Fibroblast of lung (primary cell): ENCODE data around the gene EVI5. TPM values are rescaled to one million over a fixed set of nuclear protein-coding genes. Genes with fewer than 3 reads are reported as not detected.
A peak's percentile ranks its signal among the peaks of the same experiment; 100 is the strongest.

Experiments used
- DNase-seq, 2 donors: peaks; one replicate each; pipeline versions ENCODE4 v3.0.0 to v3.0.0-alpha.2; 2010; ENCODE audit warnings: low read depth in 2 of 2
- H2AFZ ChIP-seq: 2 replicates; pipeline ENCODE4 v1.5.1; 2012; ENCODE audit warnings: low read length, control low read depth, inconsistent platforms
- H3K27ac ChIP-seq: 2 replicates; pipeline ENCODE4 v1.5.1; 2011; ENCODE audit warnings: low read length, control low read depth; ENCODE audit not compliant: insufficient read depth
- H3K27me3 ChIP-seq: 2 replicates; pipeline ENCODE4 v1.5.1; 2011; ENCODE audit warnings: mild to moderate bottlenecking, low read length; ENCODE audit not compliant: control insufficient read depth, insufficient read depth
- H3K36me3 ChIP-seq: 2 replicates; pipeline ENCODE4 v1.5.1; 2011; ENCODE audit warnings: low read length; ENCODE audit not compliant: control insufficient read depth, insufficient read depth
- H3K4me1 ChIP-seq: 2 replicates; pipeline ENCODE4 v1.5.1; 2011; ENCODE audit warnings: low read length; ENCODE audit not compliant: control insufficient read depth, insufficient read depth; ENCODE audit errors: extremely low read depth
- H3K4me2 ChIP-seq: 2 replicates; pipeline ENCODE4 v1.5.1; 2011; ENCODE audit warnings: low read length, control low read depth; ENCODE audit not compliant: insufficient read depth; ENCODE audit errors: extremely low read depth
- H3K4me3 ChIP-seq, 4 experiments: fragments of 200-600 bp in 1 of 4; sonication (generic) in 1 of 4; replicated peaks in 1 of 4; 2 replicates each; pipeline ENCODE4 v1.5.1; 2011 to 2016; ENCODE audit warnings: low read length in 4 of 4, low read depth in 3 of 4, mild to moderate bottlenecking in 3 of 4, control low read depth in 2 of 4, inconsistent platforms in 1 of 4, mixed read lengths in 1 of 4; ENCODE audit not compliant: insufficient read depth in 1 of 4; ENCODE audit errors: control extremely low read depth in 1 of 4
- H3K79me2 ChIP-seq: 2 replicates; pipeline ENCODE4 v1.5.1; 2012; ENCODE audit warnings: mild to moderate bottlenecking, low read length, inconsistent platforms; ENCODE audit not compliant: control insufficient read depth, insufficient read depth
- H3K9ac ChIP-seq: 2 replicates; pipeline ENCODE4 v1.5.1; 2011; ENCODE audit warnings: mild to moderate bottlenecking, low read length, control low read depth; ENCODE audit not compliant: insufficient read depth
- H3K9me3 ChIP-seq: 2 replicates; pipeline ENCODE4 v1.5.1; 2012; ENCODE audit warnings: low read depth, low read length; ENCODE audit not compliant: control insufficient read depth, insufficient read depth
- H4K20me1 ChIP-seq: 2 replicates; pipeline ENCODE4 v1.5.1; 2011; ENCODE audit warnings: low read length; ENCODE audit not compliant: control insufficient read depth, insufficient read depth; ENCODE audit errors: extremely low read depth
- EZH2 ChIP-seq: IDR thresholded peaks from 2 replicates; pipeline ENCODE4 v1.5.1; 2012; ENCODE audit warnings: low read length, control low read depth, mild to moderate bottlenecking; ENCODE audit errors: missing control alignments
- polyA plus RNA-seq, 2 donors: library from polyadenylated mRNA; depleted of rRNA in 1 of 2; stranded (reverse) in 1 of 2; unstranded in 1 of 2; fragments of >200 nt; gene quantifications; 2 replicates each; pipeline ENCODE4 v1.2.1, GENCODE V29; 2011 to 2012; ENCODE audit warnings: missing spikeins in 1 of 2
- total RNA-seq: library from RNA; depleted of rRNA; stranded (reverse); fragments of >200 nt; gene quantifications from 2 replicates; pipeline ENCODE4 v1.2.1, GENCODE V29; 2014
- TF ChIP-seq, protein P1 (sequence below), 2 donors: IDR thresholded peaks in 1 of 2; conservative IDR thresholded peaks in 1 of 2; 1 replicate in 1 of 2; 2 replicates in 1 of 2; pipeline ENCODE4 v1.5.1; 2011 to 2012; ENCODE audit warnings: low read length in 2 of 2, control low read depth in 1 of 2, inconsistent platforms in 1 of 2, low read depth in 1 of 2, mild to moderate bottlenecking in 1 of 2

EVI5 gene
- total and polyA plus RNA-seq, 2 donors (not counting 1 experiment from before 2014, with no cell fraction given), result 32.5 to 48.1 TPM

DNA sequence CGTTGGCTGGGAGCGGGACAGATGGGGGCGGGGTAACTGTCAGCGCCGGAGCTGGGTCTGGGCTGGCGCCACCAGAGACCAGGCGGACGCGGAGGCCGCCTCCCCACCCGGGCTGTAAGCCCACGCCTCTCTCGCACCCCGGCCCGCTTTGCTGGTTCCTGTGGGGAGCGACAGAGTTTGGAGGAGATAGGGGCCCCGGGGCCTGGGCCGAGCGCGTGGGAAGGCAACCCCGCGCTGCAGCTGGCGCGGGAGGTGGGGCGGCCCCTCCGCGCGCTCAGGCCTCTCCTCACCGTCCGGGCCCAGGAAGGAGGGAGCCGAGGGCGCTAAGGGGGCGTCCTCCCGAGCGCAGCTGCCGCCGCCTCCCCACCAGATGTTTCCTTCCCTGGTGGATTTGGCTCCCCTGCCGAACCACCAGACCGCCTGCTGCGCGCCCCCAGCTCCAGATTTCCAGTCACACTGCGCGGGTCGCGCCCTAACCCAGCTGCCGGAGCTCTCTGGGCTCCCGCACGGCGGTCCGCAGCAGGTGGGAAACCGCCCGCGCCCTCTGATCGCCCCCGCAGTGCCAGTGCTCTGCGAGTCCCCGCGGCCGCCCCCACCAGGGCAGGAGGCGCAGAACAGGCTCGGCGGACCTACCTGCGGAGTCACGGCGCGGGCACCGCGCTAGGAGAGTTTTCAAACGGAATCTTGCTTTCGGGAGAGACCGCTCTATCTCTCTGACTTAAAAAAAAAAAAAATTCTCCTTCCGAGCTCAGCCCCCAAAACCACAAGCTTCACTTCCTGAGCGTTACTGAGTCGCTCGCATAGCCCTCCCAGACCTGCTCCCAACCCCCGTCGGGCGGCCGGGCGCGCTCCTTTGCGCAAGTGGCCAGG lies 299.3 kb downstream of the EVI5 start:
- Histone ChIP-seq H3K9me3 (no peaks in the 10 kb centered on the region), H3K27ac (no peak overlapping the region), H3K36me3 (no peaks in the 10 kb centered on the region), H3K27me3 (peaks cover 75% of the 10 kb centered on the region), H3K9ac (peak overlapping the region; percentile 7), H3K4me2 (peak overlapping the region; percentile 68), H3K4me1 (no peaks in the 10 kb centered on the region), H4K20me1 (no peaks in the 10 kb centered on the region), H3K4me3 (peak overlapping the region; percentile 14 to 51 (median 42)), H3K79me2 (no peaks in the 10 kb centered on the region), H2AFZ (no peak overlapping the region)
- TF ChIP-seq, protein P1, sequence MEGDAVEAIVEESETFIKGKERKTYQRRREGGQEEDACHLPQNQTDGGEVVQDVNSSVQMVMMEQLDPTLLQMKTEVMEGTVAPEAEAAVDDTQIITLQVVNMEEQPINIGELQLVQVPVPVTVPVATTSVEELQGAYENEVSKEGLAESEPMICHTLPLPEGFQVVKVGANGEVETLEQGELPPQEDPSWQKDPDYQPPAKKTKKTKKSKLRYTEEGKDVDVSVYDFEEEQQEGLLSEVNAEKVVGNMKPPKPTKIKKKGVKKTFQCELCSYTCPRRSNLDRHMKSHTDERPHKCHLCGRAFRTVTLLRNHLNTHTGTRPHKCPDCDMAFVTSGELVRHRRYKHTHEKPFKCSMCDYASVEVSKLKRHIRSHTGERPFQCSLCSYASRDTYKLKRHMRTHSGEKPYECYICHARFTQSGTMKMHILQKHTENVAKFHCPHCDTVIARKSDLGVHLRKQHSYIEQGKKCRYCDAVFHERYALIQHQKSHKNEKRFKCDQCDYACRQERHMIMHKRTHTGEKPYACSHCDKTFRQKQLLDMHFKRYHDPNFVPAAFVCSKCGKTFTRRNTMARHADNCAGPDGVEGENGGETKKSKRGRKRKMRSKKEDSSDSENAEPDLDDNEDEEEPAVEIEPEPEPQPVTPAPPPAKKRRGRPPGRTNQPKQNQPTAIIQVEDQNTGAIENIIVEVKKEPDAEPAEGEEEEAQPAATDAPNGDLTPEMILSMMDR (conservative IDR thresholded peaks at IDR 0.05 in 1 of 2, IDR thresholded peaks at IDR 0.05 in 1 of 2; ENCODE audit: low read depth in 1 of 2, low read length in 2 of 2), result peak in 1 of 2 donors; percentile 18
- TF ChIP-seq EZH2, result no peak
- no peak for DNase-seq

DNA sequence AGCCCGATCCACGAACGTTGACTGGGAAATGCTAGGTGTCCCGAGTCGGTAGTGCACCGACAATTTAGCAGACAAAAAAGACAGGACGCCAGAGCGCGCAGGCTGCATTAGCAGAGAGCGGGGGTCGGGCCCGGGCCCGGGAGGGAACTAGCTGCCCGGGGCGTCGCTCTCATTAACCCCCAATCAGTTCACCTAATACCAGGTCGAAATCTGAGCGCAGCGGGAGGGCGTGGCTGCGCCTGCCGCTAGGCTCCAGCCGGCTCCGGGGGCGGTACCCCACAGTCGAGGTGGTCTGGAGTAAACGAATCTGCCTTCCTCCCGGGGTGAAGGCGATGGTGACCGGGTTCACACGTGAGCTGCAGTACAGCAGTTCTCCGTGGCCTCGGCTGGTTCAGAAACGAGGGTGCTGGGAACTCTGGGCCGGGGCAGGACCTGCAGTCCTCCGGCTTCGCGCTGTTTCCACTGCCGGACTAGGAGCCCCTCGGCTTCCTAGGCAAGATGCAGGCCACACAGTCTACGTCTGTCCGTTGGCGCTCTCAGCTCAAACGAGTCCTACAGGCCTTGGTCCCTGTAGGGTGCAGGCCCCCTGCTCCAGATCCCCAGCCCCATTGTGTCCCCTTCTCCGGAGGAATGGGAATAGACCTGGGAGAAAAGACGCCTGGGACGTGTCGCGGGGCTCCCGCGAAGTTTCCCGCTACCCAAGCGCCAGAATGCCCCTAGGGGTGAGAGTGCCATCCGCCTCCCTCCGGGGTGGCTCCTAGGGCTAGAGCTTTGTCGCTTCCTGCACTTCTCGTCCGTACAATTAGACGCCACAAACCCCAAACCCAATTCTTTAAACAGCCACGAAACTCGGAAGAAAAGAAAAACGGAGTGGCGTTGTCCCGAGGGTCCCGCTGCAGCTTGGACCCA lies 300.2 kb downstream of the EVI5 start:
- Histone ChIP-seq H4K20me1 (no peaks in the 10 kb centered on the region), H3K9ac (no peak overlapping the region), H3K4me2 (peak overlapping the region; percentile 68), H3K27me3 (peaks cover 84% of the 10 kb centered on the region), H3K79me2 (no peaks in the 10 kb centered on the region), H3K9me3 (no peaks in the 10 kb centered on the region), H3K27ac (no peak overlapping the region), H2AFZ (no peak overlapping the region), H3K4me1 (no peaks in the 10 kb centered on the region), H3K36me3 (no peaks in the 10 kb centered on the region), H3K4me3 (peak overlapping the region in 1 of 4 experiments; percentile 16)
- peak; percentile 90 for TF ChIP-seq EZH2
- TF ChIP-seq, protein P1 (conservative IDR thresholded peaks at IDR 0.05 in 1 of 2, IDR thresholded peaks at IDR 0.05 in 1 of 2; ENCODE audit: low read depth in 1 of 2, low read length in 2 of 2), result no peak
- DNase-seq, result peak in 1 of 2 donors; percentile 23
